Measurements from ENCODE around the gene IFT80.

The IFT80 gene

GRCh38 chr3:160365869-160366522, 33.0 kb downstream of the IFT80 start:
- TF ChIP-seq, protein P1, sequence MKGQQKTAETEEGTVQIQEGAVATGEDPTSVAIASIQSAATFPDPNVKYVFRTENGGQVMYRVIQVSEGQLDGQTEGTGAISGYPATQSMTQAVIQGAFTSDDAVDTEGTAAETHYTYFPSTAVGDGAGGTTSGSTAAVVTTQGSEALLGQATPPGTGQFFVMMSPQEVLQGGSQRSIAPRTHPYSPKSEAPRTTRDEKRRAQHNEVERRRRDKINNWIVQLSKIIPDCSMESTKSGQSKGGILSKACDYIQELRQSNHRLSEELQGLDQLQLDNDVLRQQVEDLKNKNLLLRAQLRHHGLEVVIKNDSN (IDR thresholded peaks at IDR 0.05) = no peak
- TF ChIP-seq EP300 (IDR thresholded peaks at IDR 0.05; ENCODE audit: borderline replicate concordance) = no peak

- TF ChIP-seq CREB1 (IDR thresholded peaks at IDR 0.05; ENCODE audit: low read depth) (no peak), TCF12 (IDR thresholded peaks at IDR 0.05; ENCODE audit: low read depth) (no peak), NFIC (IDR thresholded peaks at IDR 0.05) (no peak), RAD21 (IDR thresholded peaks at IDR 0.05; ENCODE audit: low read depth) (no peak), TAF1 (IDR thresholded peaks at IDR 0.05; ENCODE audit: low read depth) (no peak), EGR1 (IDR thresholded peaks at IDR 0.05) (no peak), TEAD4 (IDR thresholded peaks at IDR 0.05) (no peak), EP300 (IDR thresholded peaks at IDR 0.05; ENCODE audit: borderline replicate concordance) (no peak), MAX (IDR thresholded peaks at IDR 0.05) (no peak), REST (IDR thresholded peaks at IDR 0.05; ENCODE audit: low read depth) (no peak), CEBPB (IDR thresholded peaks at IDR 0.05) (no peak), ZBTB7A (IDR thresholded peaks at IDR 0.05; ENCODE audit: low read depth) (no peak), YY1 (IDR thresholded peaks at IDR 0.05; ENCODE audit: low read depth) (no peak)
- TF ChIP-seq, protein P1 (IDR thresholded peaks at IDR 0.05) = no peak
These were observed 43.2 kb downstream of the IFT80 start for GRCh38 chr3:160355826-160356225.

DNA sequence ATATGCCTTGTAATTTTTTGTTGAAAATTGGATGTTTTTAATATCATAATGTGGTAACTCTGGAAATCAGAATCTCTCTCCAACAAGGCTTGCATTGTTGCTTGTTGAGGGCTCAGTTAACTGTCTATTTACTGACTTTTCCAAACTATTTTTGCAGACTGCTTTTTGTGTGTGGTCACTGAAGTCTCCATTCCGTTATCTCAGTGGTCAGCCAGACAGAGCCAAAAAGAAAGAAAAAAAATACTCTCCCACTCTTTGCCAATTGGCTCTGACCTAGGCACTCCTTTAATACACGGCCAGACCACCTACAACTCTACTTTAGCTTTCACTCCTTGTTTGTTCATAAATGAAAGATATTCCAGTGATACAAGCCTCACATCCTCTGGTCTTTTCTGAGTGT, 52.5 kb downstream of the IFT80 start:
- TF ChIP-seq CEBPB (IDR thresholded peaks at IDR 0.05) (no peak), YY1 (IDR thresholded peaks at IDR 0.05; ENCODE audit: low read depth) (no peak), NFIC (IDR thresholded peaks at IDR 0.05) (no peak), EP300 (IDR thresholded peaks at IDR 0.05; ENCODE audit: borderline replicate concordance) (no peak), MAX (IDR thresholded peaks at IDR 0.05) (no peak), ZBTB7A (IDR thresholded peaks at IDR 0.05; ENCODE audit: low read depth) (no peak), TEAD4 (IDR thresholded peaks at IDR 0.05) (no peak), FOXM1 (IDR thresholded peaks at IDR 0.05; ENCODE audit: borderline replicate concordance, low read depth) (no peak), EGR1 (IDR thresholded peaks at IDR 0.05) (no peak), REST (IDR thresholded peaks at IDR 0.05; ENCODE audit: low read depth) (no peak), RAD21 (IDR thresholded peaks at IDR 0.05; ENCODE audit: low read depth) (no peak), CREB1 (IDR thresholded peaks at IDR 0.05; ENCODE audit: low read depth) (no peak), TCF12 (IDR thresholded peaks at IDR 0.05; ENCODE audit: low read depth) (no peak), TAF1 (IDR thresholded peaks at IDR 0.05; ENCODE audit: low read depth) (no peak)
- TF ChIP-seq, protein P1 (IDR thresholded peaks at IDR 0.05) = no peak

GRCh38 chr3:160343132-160343531, 55.9 kb downstream of the IFT80 start:
- TF ChIP-seq RAD21 (IDR thresholded peaks at IDR 0.05; ENCODE audit: low read depth) = peak; percentile 60
- TF ChIP-seq NFIC (IDR thresholded peaks at IDR 0.05) = no peak

GRCh38 chr3:160340351-160340750, 58.7 kb downstream of the IFT80 start:
- no peak for TF ChIP-seq TCF12 (IDR thresholded peaks at IDR 0.05; ENCODE audit: low read depth)
- TF ChIP-seq, protein P1 (IDR thresholded peaks at IDR 0.05) = no peak
- no peak for TF ChIP-seq YY1 (IDR thresholded peaks at IDR 0.05; ENCODE audit: low read depth)
- no peak for TF ChIP-seq MAX (IDR thresholded peaks at IDR 0.05)
- no peak for TF ChIP-seq NFIC (IDR thresholded peaks at IDR 0.05)
- TF ChIP-seq RAD21 (IDR thresholded peaks at IDR 0.05; ENCODE audit: low read depth) = no peak
- TF ChIP-seq FOXM1 (IDR thresholded peaks at IDR 0.05; ENCODE audit: borderline replicate concordance, low read depth) = no peak
- TF ChIP-seq EGR1 (IDR thresholded peaks at IDR 0.05) = no peak
- TF ChIP-seq TAF1 (IDR thresholded peaks at IDR 0.05; ENCODE audit: low read depth) = no peak
- TF ChIP-seq ZBTB7A (IDR thresholded peaks at IDR 0.05; ENCODE audit: low read depth) = no peak
- TF ChIP-seq TEAD4 (IDR thresholded peaks at IDR 0.05) = no peak

All from Ishikawa (cell line).